K562 (cell line): ENCODE results near the gene LRRC41. TPM values are rescaled to one million over a fixed set of nuclear protein-coding genes. Genes with fewer than 3 reads are reported as not detected.
A peak's percentile ranks its signal among the peaks of the same experiment; 100 is the strongest.

ENCODE experiments used
- ATAC-seq: fragments of 200-7000 bp; cut with Tn5 transposase; 3 replicates; pipeline ENCODE4 v1.9.1; 2020; ENCODE audit warnings: moderate library complexity
- BruUV-seq: library from RNA; stranded (reverse); fragments of 400-500 nt; replicated peaks from 2 replicates; lab custom pipeline; 2021; lab: Mats Ljungman, UMichigan
- CTCF ChIA-PET: fragments of 300-600 bp; formaldehyde crosslinking; extraction: SDS; loops from one replicate; lab custom pipeline; 2021; ENCODE audit warnings: low intra/inter-chr PET ratio; lab: Yijun Ruan, JAX
- POLR2A ChIA-PET: fragments of 300-600, 350-650 bp; sonication (Branson Sonifier 250); formaldehyde crosslinking; extraction: SDS; loops from one replicate; lab custom pipeline; 2021; ENCODE audit warnings: antibody characterized with exemption, inconsistent platforms; lab: Yijun Ruan, JAX
- DNase-seq, 4 experiments: peaks; one replicate each; pipeline versions ENCODE4 v3.0.0 to v3.0.0-alpha.2; 2011 to 2018; ENCODE audit warnings: low spot score in 3 of 4, mixed read lengths in 3 of 4; ENCODE audit errors: extremely low read depth in 1 of 4
- FAIRE-seq: peaks from 2 replicates; lab custom pipeline; 2011; peaks lifted over from hg19 to GRCh38; lab: Jason Lieb, UNC
- H2AFZ ChIP-seq: 2 replicates; pipeline ENCODE4 v1.6.0; 2011; ENCODE audit warnings: low read depth, low read length, control low read depth, inconsistent platforms
- H3K27ac ChIP-seq: fragments of 200-600 bp; 3 replicates; pipeline ENCODE4 v1.8.0; 2011; ENCODE audit warnings: low read depth, mild to moderate bottlenecking, control low read depth, inconsistent platforms, low read length, moderate library complexity, mixed read lengths; ENCODE audit errors: extremely low read depth
- H3K27me3 ChIP-seq, 2 experiments: fragments of 300-600 bp in 1 of 2; 2 replicates in 1 of 2; 3 replicates in 1 of 2; pipeline versions ENCODE4 v1.6.0 to v1.8.0; 2011; ENCODE audit warnings: inconsistent platforms in 2 of 2, low read length in 2 of 2, mild to moderate bottlenecking in 1 of 2, mixed read lengths in 1 of 2, moderate library complexity in 1 of 2; ENCODE audit not compliant: control insufficient read depth in 2 of 2, insufficient read depth in 2 of 2
- H3K36me3 ChIP-seq: fragments of 300-600 bp; 3 replicates; pipeline ENCODE4 v1.8.0; 2011; ENCODE audit warnings: mild to moderate bottlenecking, low read length, inconsistent platforms; ENCODE audit not compliant: control insufficient read depth, insufficient read depth
- H3K4me1 ChIP-seq, 2 experiments: fragments of 200-600 bp in 1 of 2; replicated peaks in 1 of 2; 2 replicates in 1 of 2; 3 replicates in 1 of 2; pipeline versions ENCODE4 v1.5.1 to v1.8.0; 2011; ENCODE audit warnings: inconsistent platforms in 2 of 2, low read length in 2 of 2, mild to moderate bottlenecking in 1 of 2, mixed read lengths in 1 of 2, moderate library complexity in 1 of 2; ENCODE audit not compliant: control insufficient read depth in 2 of 2, insufficient read depth in 2 of 2
- H3K4me2 ChIP-seq: 2 replicates; pipeline ENCODE4 v1.6.1; 2011; ENCODE audit warnings: low read length, control low read depth, inconsistent platforms, mixed read lengths; ENCODE audit not compliant: insufficient read depth
- H3K4me3 ChIP-seq: fragments of 200-600 bp; sonication (generic), shearing (Covaris generic); 2 replicates; pipeline ENCODE4 v1.5.1; 2016; ENCODE audit warnings: control low read depth, inconsistent platforms
- H3K79me2 ChIP-seq: fragments of 200-600 bp; 3 replicates; pipeline ENCODE4 v1.8.0; 2011; ENCODE audit warnings: low read length, inconsistent platforms; ENCODE audit not compliant: control insufficient read depth, insufficient read depth
- H3K9ac ChIP-seq, 2 experiments: 2 replicates each; pipeline versions ENCODE4 v1.6.0 to v1.6.1; 2011; ENCODE audit warnings: low read depth in 2 of 2, low read length in 2 of 2, control low read depth in 1 of 2, inconsistent platforms in 1 of 2, mild to moderate bottlenecking in 1 of 2, mixed read lengths in 1 of 2; ENCODE audit not compliant: insufficient read depth in 1 of 2
- H3K9me1 ChIP-seq: one replicate; pipeline ENCODE4 v1.6.0; 2011; ENCODE audit warnings: inconsistent platforms, mild to moderate bottlenecking, low read length, moderate library complexity; ENCODE audit not compliant: control insufficient read depth, insufficient read depth
- H3K9me3 ChIP-seq: replicated peaks from 2 replicates; pipeline ENCODE4 v1.5.1; 2011; ENCODE audit warnings: low read depth, low read length, inconsistent platforms; ENCODE audit not compliant: control insufficient read depth, insufficient read depth
- H4K20me1 ChIP-seq: replicated peaks from 2 replicates; pipeline ENCODE4 v1.6.1; 2011; ENCODE audit warnings: low read length, inconsistent platforms, mixed read lengths; ENCODE audit not compliant: control insufficient read depth, insufficient read depth
- DDX20 ChIP-seq: fragments of 450-650 bp; IDR thresholded peaks from 2 replicates; pipeline ENCODE4 v1.6.1; 2016; ENCODE audit warnings: missing genetic modification characterization, low read depth, mild to moderate bottlenecking, missing compliant biosample characterization, moderate library complexity
- E2F6 ChIP-seq, 2 experiments: IDR thresholded peaks; 2 replicates each; pipeline ENCODE4 v1.6.1; 2011; ENCODE audit warnings: borderline replicate concordance in 1 of 2, control low read depth in 1 of 2, low read depth in 1 of 2, low read length in 1 of 2, mild to moderate bottlenecking in 1 of 2, mixed read lengths in 1 of 2, moderate library complexity in 1 of 2; ENCODE audit not compliant: insufficient read depth in 1 of 2, insufficient read length in 1 of 2, poor library complexity in 1 of 2, severe bottlenecking in 1 of 2; ENCODE audit errors: extremely low read depth in 1 of 2
- FOS ChIP-seq: IDR thresholded peaks from 3 replicates; pipeline ENCODE4 v1.6.1; 2011; ENCODE audit not compliant: insufficient read length; ENCODE audit errors: extremely low read depth
- LCOR ChIP-seq: sonication (generic); formaldehyde crosslinking; IDR thresholded peaks from 2 replicates; pipeline ENCODE4 v1.8.0; 2022; ENCODE audit warnings: mild to moderate bottlenecking, missing genetic modification reagents
- NR2C1 ChIP-seq, 2 experiments: fragments of 450-650 bp; IDR thresholded peaks; 2 replicates each; pipeline ENCODE4 v1.6.1; 2017; ENCODE audit warnings: mild to moderate bottlenecking in 2 of 2, antibody characterized with exemption in 1 of 2, inconsistent platforms in 1 of 2, missing compliant biosample characterization in 1 of 2, missing genetic modification characterization in 1 of 2
- SUPT5H ChIP-seq: fragments of 450-650 bp; IDR thresholded peaks from 2 replicates; pipeline ENCODE4 v1.6.1; 2016
- ZNF644 ChIP-seq: fragments of 200-800 bp; sonication (Bioruptor generic); IDR thresholded peaks from 2 replicates; pipeline ENCODE4 v1.6.1; 2016; ENCODE audit warnings: low read depth, missing genetic modification characterization, missing compliant biosample characterization
- WGBS: fragments of 100-300 bp; shearing (Covaris generic); methylation state at CpG from one replicate; pipeline ENCODE4 v1.1.6; 2016; ENCODE audit warnings: low coverage, mixed read lengths; ENCODE audit not compliant: insufficient coverage; ENCODE audit errors: missing lambda C conversion rate; 5-methylcytosine and 5-hydroxymethylcytosine counted together
- in situ Hi-C: fragments of 300-500 bp; cut with MboI; formaldehyde crosslinking; loops from 4 replicates; pipeline ENCODE4 v1.15.0; 2018; ENCODE audit warnings: inconsistent platforms, mixed read lengths
- intact Hi-C: fragments of 100-400 bp; cut with micrococcal nuclease; formaldehyde crosslinking; loops from 2 replicates; pipeline ENCODE4 v1.14.2; 2022
- polyA plus RNA-seq, 8 experiments: library from polyadenylated mRNA; depleted of rRNA in 4 of 8; stranded (reverse) in 5 of 8; unstranded in 3 of 8; fragments of >200 nt; fragmentation: Nextera tagmentation in 2 of 8; fragmentation: Illumina TruSeq in 1 of 8; extraction: Ambion mirVana in 2 of 8; extraction: Trizol in 1 of 8; gene quantifications; 2 replicates each; pipeline versions ENCODE4 v1.2.1 to v1.2.3, GENCODE V29; 2011 to 2014; ENCODE audit warnings: inconsistent platforms in 1 of 8, missing spikeins in 1 of 8
- total RNA-seq, 7 experiments: library from RNA; depleted of rRNA in 6 of 7; stranded (reverse); fragments of >200 nt in 6 of 7; fragmentation: Illumina TruSeq in 2 of 7; extraction: Trizol in 2 of 7; gene quantifications; 2 replicates each; pipeline versions ENCODE4 v1.2.1 to v1.2.3, GENCODE V29; 2011 to 2021; ENCODE audit warnings: low replicate concordance in 1 of 7

LRRC41 gene
- total and polyA plus RNA-seq, 9 of the 15 experiments (the other 6 are each of a cell fraction or from before 2014, with no cell fraction given), result 10.5 to 64.7 (median 44.2) TPM

- WGBS, result 95% methylated on average over 13 of the region's 16 CpGs
- BruUV-seq, result no TSS peak
- H3K4me2 ChIP-seq, result no peak overlapping the region
- H3K27me3 ChIP-seq, result no peaks in the 10 kb centered on the region
- peaks cover 91% of the 10 kb centered on the region for H3K36me3 ChIP-seq
- H3K4me1 ChIP-seq, result peaks cover 15 to 19% of the 10 kb centered on the region in 2 experiments; a peak in 4 of 5 replicates
- H3K9me3 ChIP-seq, result no peaks in the 10 kb centered on the region
- FAIRE-seq, result no peak
- no peak overlapping the region for H3K27ac ChIP-seq
- ChIA-PET CTCF (no interaction called here), POLR2A (interaction anchor here (0.6 to 3.5 kb wide), 4 partner anchors 9 to 31 kb away, joined by 3 to 31 read pairs (median 11); partner anchors contain the start of gene NSUN4)
- no peak for DNase-seq
- peaks cover 69% of the 10 kb centered on the region for H3K79me2 ChIP-seq
- H2AFZ ChIP-seq, result no peak overlapping the region
- H3K9me1 ChIP-seq, result no peaks in the 10 kb centered on the region
- no peak for TF ChIP-seq FOS
- TF ChIP-seq E2F6 (IDR thresholded peaks at IDR 0.05; ENCODE audit: borderline replicate concordance in 1 of 2, extremely low read depth in 1 of 2, insufficient read depth in 1 of 2, insufficient read length in 1 of 2, low read depth in 1 of 2, low read length in 1 of 2, poor library complexity in 1 of 2, severe bottlenecking in 1 of 2), result no peak
- TF ChIP-seq DDX20 (tag), result no peak
- no peak for TF ChIP-seq NR2C1 (IDR thresholded peaks at IDR 0.05)
- TF ChIP-seq NR2C1 (tag; IDR thresholded peaks at IDR 0.05), result no peak
- no peak for TF ChIP-seq LCOR (CRISPR knock-in tag)
- 0 out of 2 replicates have a peak, but pooled peaks have one; percentile 27 for TF ChIP-seq ZNF644 (tag)
- 0 out of 2 replicates have a peak, but pooled peaks have one; percentile 25 for TF ChIP-seq SUPT5H
- no peak overlapping the region for H3K4me3 ChIP-seq
- peaks cover 35% of the 10 kb centered on the region for H4K20me1 ChIP-seq
- intact Hi-C loops, result no loop called here
- in situ Hi-C loops, result no loop called here
- ATAC-seq, result no peak
- H3K9ac ChIP-seq, result no peak overlapping the region
Measured at GRCh38 chr1:46309401-46310159, 6.2 kb upstream of the LRRC41 start.
